Naive thymus-derived CD8-positive, alpha-beta T cell (primary cell): ENCODE results near the gene HADH. TPM values are rescaled to one million over a fixed set of nuclear protein-coding genes. Genes with fewer than 3 reads are reported as not detected.

Source experiments
- ATAC-seq, 2 donors: fragments of 150-1000 bp; cut with Tn5 transposase in 1 of 2; sonication (Bioruptor Pico), chemical (Tn5 transposase) in 1 of 2; 1 replicate in 1 of 2; 2 replicates in 1 of 2; pipeline ENCODE4 v1.10.0; 2021; ENCODE audit warnings: mild to moderate bottlenecking in 2 of 2, moderate library complexity in 2 of 2
- POLR2A ChIA-PET: fragments of 350-600 bp; sonication (Branson Sonifier 250); formaldehyde crosslinking; loops from one replicate; lab custom pipeline; 2021; ENCODE audit warnings: antibody characterized with exemption; lab: Charles Lee
- DNase-seq, 10 donors: peaks; one replicate each; pipeline versions ENCODE4 v3.0.0 to v3.0.0-alpha.2; 2020 to 2022
- H3K27ac Mint-ChIP-seq, 10 donors: one replicate each; pipeline ENCODE4 v1.8.0; 2020 to 2022; ENCODE audit warnings: mild to moderate bottlenecking in 10 of 10, mixed read lengths in 10 of 10, moderate library complexity in 4 of 10, inconsistent platforms in 1 of 10
- H3K27me3 Mint-ChIP-seq, 5 donors: one replicate each; pipeline ENCODE4 v1.8.0; 2021 to 2022; ENCODE audit warnings: mixed read lengths in 5 of 5
- H3K36me3 Mint-ChIP-seq, 3 donors: one replicate each; pipeline ENCODE4 v1.8.0; 2020 to 2022; ENCODE audit warnings: mixed read lengths in 3 of 3, mild to moderate bottlenecking in 2 of 3, inconsistent platforms in 1 of 3
- H3K4me1 Mint-ChIP-seq, 4 donors: one replicate each; pipeline ENCODE4 v1.8.0; 2021 to 2022; ENCODE audit warnings: mixed read lengths in 4 of 4
- H3K4me3 Mint-ChIP-seq, 10 donors: one replicate each; pipeline ENCODE4 v1.8.0; 2020 to 2022; ENCODE audit warnings: mild to moderate bottlenecking in 10 of 10, mixed read lengths in 10 of 10, moderate library complexity in 6 of 10, inconsistent platforms in 1 of 10
- H3K9me3 Mint-ChIP-seq, 9 donors: one replicate each; pipeline ENCODE4 v1.8.0; 2020 to 2022; ENCODE audit warnings: mixed read lengths in 9 of 9, mild to moderate bottlenecking in 3 of 9, inconsistent platforms in 1 of 9, moderate library complexity in 1 of 9
- polyA plus RNA-seq, 3 donors: library from polyadenylated mRNA; unstranded; fragments of 300-500 nt; fragmentation: Illumina TruSeq; gene quantifications; one replicate each; pipeline ENCODE4 v1.2.3, GENCODE V29; 2021
- total RNA-seq, 8 experiments: library from RNA in 2 of 8; stranded (reverse) in 2 of 8; gene quantifications; one replicate each; pipeline ENCODE4 v1.2.3 and lab custom pipeline; 2021 to 2026

The HADH gene
- total and polyA plus RNA-seq, 5 experiments from 2014 or later = 22.5 to 42.2 (median 36.0) TPM

- Mint-ChIP-seq H3K4me1 (peaks cover 37 to 86% (median 78%) of the 10 kb centered on the region in 4 donors), H3K9me3 (no peaks in the 10 kb centered on the region), H3K27me3 (no peaks in the 10 kb centered on the region), H3K27ac (peak overlapping the region; percentile 87 to 99 (median 97)), H3K36me3 (peaks cover 5 to 94% (median 48%) of the 10 kb centered on the region in 3 donors), H3K4me3 (peak overlapping the region; percentile 51 to 83 (median 72))
- ATAC-seq = peak; percentile 84 to 90
- POLR2A ChIA-PET = interaction anchor here (0.7 to 3.0 kb wide), 25 partner anchors 8 to 100 kb away, joined by 3 to 22 read pairs (median 4); partner anchors contain the start of gene LEF1
- peak; percentile 63 to 93 (median 86) for DNase-seq
These were observed 82.6 kb downstream of the HADH start for GRCh38 chr4:108072300-108072699.

GRCh38 chr4:108078024-108078733, 88.5 kb downstream of the HADH start:
- Mint-ChIP-seq H3K4me3 (peak overlapping the region in 9 of 10 donors; percentile 13 to 64 (median 39)), H3K4me1 (peaks cover 44 to 82% (median 80%) of the 10 kb centered on the region in 4 donors), H3K36me3 (peaks cover 12 to 88% (median 46%) of the 10 kb centered on the region in 3 donors), H3K27me3 (no peaks in the 10 kb centered on the region), H3K9me3 (no peaks in the 10 kb centered on the region), H3K27ac (peak overlapping the region; percentile 82 to 99 (median 92))
- ATAC-seq (peak in 1 of 2 donors; percentile 23), DNase-seq (no peak)
- POLR2A ChIA-PET = interaction anchor here (0.6 to 0.9 kb wide), 2 partner anchors 29 to 81 kb away, joined by 3 read pairs; no protein-coding TSS in a partner anchor

DNA sequence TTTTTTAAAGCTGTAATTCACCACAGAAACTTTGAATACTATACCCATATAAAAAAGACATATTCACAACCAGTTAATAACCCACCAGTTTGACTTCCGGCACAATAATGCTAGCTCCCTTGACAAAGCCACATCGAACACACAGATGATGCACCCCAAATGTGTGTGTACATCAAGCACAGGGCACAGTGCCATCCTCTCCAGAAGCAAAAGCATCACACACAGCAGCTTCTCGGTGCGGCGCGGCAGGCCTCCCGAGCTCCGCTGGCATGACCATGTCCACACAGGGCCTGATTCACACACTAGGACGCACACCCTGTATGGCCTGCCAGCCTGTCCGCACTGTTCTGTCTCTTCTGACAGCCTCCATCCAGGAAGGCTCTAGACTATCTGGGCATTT, 91.1 kb downstream of the HADH start:
- Mint-ChIP-seq H3K4me1 (peaks cover 41 to 82% (median 72%) of the 10 kb centered on the region in 4 donors), H3K27me3 (no peaks in the 10 kb centered on the region), H3K4me3 (peak overlapping the region; percentile 66 to 84 (median 81)), H3K27ac (peak overlapping the region; percentile 94 to 99 (median 98)), H3K9me3 (no peaks in the 10 kb centered on the region), H3K36me3 (peaks cover 7 to 88% (median 41%) of the 10 kb centered on the region in 3 donors)
- DNase-seq (peak; percentile 48 to 87 (median 71)), ATAC-seq (peak; percentile 79 to 91)
- POLR2A ChIA-PET = interaction anchor here (0.7 to 2.3 kb wide), 28 partner anchors 9 to 492 kb away, joined by 3 to 18 read pairs (median 5); partner anchors contain the start of gene LEF1

GRCh38 chr4:108081256-108081655, 91.6 kb downstream of the HADH start:
- peaks cover 40 to 82% (median 73%) of the 10 kb centered on the region in 4 donors for H3K4me1 Mint-ChIP-seq
- no peaks in the 10 kb centered on the region for H3K9me3 Mint-ChIP-seq
- peak; percentile 56 to 77 for ATAC-seq
- peaks cover 7 to 86% (median 41%) of the 10 kb centered on the region in 3 donors for H3K36me3 Mint-ChIP-seq
- POLR2A ChIA-PET = interaction anchor here (1.0 to 2.3 kb wide), 20 partner anchors 9 to 491 kb away, joined by 3 to 18 read pairs (median 6); partner anchors contain the start of gene LEF1
- H3K4me3 Mint-ChIP-seq = peak overlapping the region; percentile 66 to 84 (median 81)
- no peaks in the 10 kb centered on the region for H3K27me3 Mint-ChIP-seq
- H3K27ac Mint-ChIP-seq = peak overlapping the region; percentile 94 to 99 (median 98)
- DNase-seq = peak in 8 of 10 donors; percentile 24 to 54 (median 38)

Other genes with a start within 250 kb of the HADH start
- gene SGMS2, start 165.0 kb upstream of the HADH start, total RNA-seq = not detected
- gene SGMS2, start 165.0 kb upstream of the HADH start, polyA plus RNA-seq = under 1 TPM in 1 of 3 donors, not detected in 2; 0.05 TPM
- gene CYP2U1, start 58.3 kb upstream of the HADH start, total RNA-seq = 10 to 100 TPM in 1 of 2 experiments, 1 to 10 TPM in 1; 9.7 to 10.6 TPM
- gene CYP2U1, start 58.3 kb upstream of the HADH start, polyA plus RNA-seq = 1 to 10 TPM; 3.4 to 5.6 (median 5.2) TPM
- 100 to 1,000 TPM; 828 to 859 TPM for gene LEF1, start 179.0 kb downstream of the HADH start, total RNA-seq
- gene LEF1, start 179.0 kb downstream of the HADH start, polyA plus RNA-seq = 100 to 1,000 TPM; 400 to 836 (median 554) TPM